Sigmoid colon (tissue), 7 donors: ENCODE results near the gene SYT15. TPM values are rescaled to one million over a fixed set of nuclear protein-coding genes. Genes with fewer than 3 reads are reported as not detected.

Experiments used
- DNase-seq: peaks from one replicate; pipeline ENCODE4 v3.0.0-alpha.2; 2019
- H3K27ac ChIP-seq, 4 donors: fragments of 200-600 bp; sonication (generic); one replicate each; pipeline ENCODE4 v1.5.1; 2016 to 2019; ENCODE audit warnings: mild to moderate bottlenecking in 1 of 4
- H3K27me3 ChIP-seq, 3 donors: fragments of 200-600 bp; sonication (generic); one replicate each; pipeline ENCODE4 v1.5.1; 2019; ENCODE audit warnings: mild to moderate bottlenecking in 1 of 3
- H3K36me3 ChIP-seq, 4 donors: fragments of 200-600 bp; sonication (generic); one replicate each; pipeline ENCODE4 v1.5.1; 2016 to 2019
- H3K4me1 ChIP-seq, 4 donors: fragments of 200-600 bp; sonication (generic); one replicate each; pipeline ENCODE4 v1.5.1; 2017 to 2019
- H3K4me3 ChIP-seq, 4 donors: fragments of 200-600 bp; sonication (generic); one replicate each; pipeline ENCODE4 v1.5.1; 2017 to 2019; ENCODE audit warnings: mild to moderate bottlenecking in 2 of 4, moderate library complexity in 1 of 4
- H3K9me3 ChIP-seq, 4 donors: fragments of 200-600 bp in 3 of 4; sonication (generic) in 3 of 4; one replicate each; pipeline versions ENCODE4 v1.5.1 to v1.6.1; 2013 to 2019
- EP300 ChIP-seq, 4 donors: sonication (generic); formaldehyde crosslinking; IDR thresholded peaks; one replicate each; pipeline ENCODE4 v1.6.1; 2017; ENCODE audit warnings: antibody characterized with exemption in 4 of 4
- POLR2A ChIP-seq, 2 donors: fragments of 450-650 bp; IDR thresholded peaks; one replicate each; pipeline ENCODE4 v1.6.1; 2016; ENCODE audit warnings: antibody characterized with exemption in 2 of 2, mild to moderate bottlenecking in 2 of 2, moderate library complexity in 2 of 2
- POLR2AphosphoS5 ChIP-seq, 4 donors: sonication (generic); formaldehyde crosslinking; IDR thresholded peaks; one replicate each; pipeline ENCODE4 v1.6.1; 2017; ENCODE audit warnings: antibody characterized with exemption in 4 of 4
- WGBS, 2 donors: extraction: QIAGEN DNeasy Blood & Tissue Kit; methylation state at CpG; one replicate each; pipeline ENCODE4 v1.1.7; 2013; 5-methylcytosine and 5-hydroxymethylcytosine counted together
- intact Hi-C: fragments of 100-400 bp; cut with DNase I; formaldehyde crosslinking; loops from one replicate; pipeline ENCODE4 v1.15.1; 2023
- polyA plus RNA-seq, 3 donors: library from polyadenylated mRNA; stranded (reverse); fragments of 200-250 nt; gene quantifications; one replicate each; pipeline ENCODE4 v1.2.3, GENCODE V29; 2013
- total RNA-seq, 4 donors: library from RNA; depleted of rRNA; stranded (reverse); fragments of >200 nt; gene quantifications; one replicate each; pipeline ENCODE4 v1.1.0, GENCODE V29; 2016
- TF ChIP-seq, protein P1 (sequence below), 4 experiments: fragments of 450-650 bp in 3 of 4; fragments of 200-600 bp in 1 of 4; IDR thresholded peaks; one replicate each; pipeline ENCODE4 v1.5.1; 2016 to 2019; ENCODE audit warnings: antibody characterized with exemption in 4 of 4, mild to moderate bottlenecking in 3 of 4, moderate library complexity in 2 of 4
- donor health status: healthy with polysubstance abuse.
- donor health status: Bipolar disorder and iron deficiency.
- donor health status: healthy.

Gene SYT15
- total and polyA plus RNA-seq, 7 donors: 0.81 to 1.7 (median 1.2) TPM

DNA sequence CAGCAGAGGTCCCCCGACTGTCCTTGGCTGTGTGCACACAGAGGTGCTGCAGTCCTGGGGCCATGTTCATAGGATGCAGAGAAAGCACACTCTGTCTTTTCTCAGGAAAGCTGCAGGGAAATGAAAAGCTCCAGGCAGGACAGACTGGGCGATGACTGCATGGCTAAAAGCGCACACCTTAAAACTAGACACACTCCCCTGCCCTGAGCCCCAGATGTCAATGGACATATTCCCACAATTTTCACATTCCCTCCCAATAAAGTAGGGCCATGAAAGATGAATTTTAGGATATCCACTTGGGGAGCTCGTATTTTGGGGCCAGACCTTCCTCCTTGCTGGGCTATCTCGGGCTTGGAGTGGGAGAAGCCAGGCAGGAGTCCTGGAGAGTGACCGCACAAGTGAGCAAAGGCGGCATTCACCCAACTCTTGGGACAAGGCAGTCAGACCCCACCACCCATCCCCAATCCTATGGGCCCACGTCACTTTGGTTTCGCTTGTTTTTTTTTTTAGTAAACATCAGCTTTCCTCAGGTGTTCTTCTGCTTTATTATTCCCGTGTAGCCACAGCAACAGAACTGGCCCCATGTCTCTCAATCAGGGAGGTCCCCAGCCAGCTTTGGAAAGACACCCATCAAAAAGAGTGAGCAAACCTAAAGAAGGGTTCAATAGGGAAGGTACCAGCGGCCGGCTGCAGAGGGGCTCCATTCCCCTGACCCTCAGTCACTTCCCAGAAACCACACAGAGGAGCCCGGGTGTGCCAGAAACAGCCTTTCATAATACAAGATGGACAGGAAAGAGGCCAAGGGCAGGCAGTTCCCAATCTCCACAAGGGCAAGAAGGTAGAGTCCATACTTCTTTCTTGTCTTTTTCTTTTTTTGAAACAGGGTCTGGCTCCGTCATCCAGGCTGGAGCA lies 35.2 kb upstream of the SYT15 start:
- H3K4me1 ChIP-seq: peaks cover 0 to 41% (median 38%) of the 10 kb centered on the region in 4 donors
- WGBS, 2 donors: 89 to 90% methylated on average over 14 of the region's 14 CpGs
- DNase-seq: peak; percentile 55

DNA sequence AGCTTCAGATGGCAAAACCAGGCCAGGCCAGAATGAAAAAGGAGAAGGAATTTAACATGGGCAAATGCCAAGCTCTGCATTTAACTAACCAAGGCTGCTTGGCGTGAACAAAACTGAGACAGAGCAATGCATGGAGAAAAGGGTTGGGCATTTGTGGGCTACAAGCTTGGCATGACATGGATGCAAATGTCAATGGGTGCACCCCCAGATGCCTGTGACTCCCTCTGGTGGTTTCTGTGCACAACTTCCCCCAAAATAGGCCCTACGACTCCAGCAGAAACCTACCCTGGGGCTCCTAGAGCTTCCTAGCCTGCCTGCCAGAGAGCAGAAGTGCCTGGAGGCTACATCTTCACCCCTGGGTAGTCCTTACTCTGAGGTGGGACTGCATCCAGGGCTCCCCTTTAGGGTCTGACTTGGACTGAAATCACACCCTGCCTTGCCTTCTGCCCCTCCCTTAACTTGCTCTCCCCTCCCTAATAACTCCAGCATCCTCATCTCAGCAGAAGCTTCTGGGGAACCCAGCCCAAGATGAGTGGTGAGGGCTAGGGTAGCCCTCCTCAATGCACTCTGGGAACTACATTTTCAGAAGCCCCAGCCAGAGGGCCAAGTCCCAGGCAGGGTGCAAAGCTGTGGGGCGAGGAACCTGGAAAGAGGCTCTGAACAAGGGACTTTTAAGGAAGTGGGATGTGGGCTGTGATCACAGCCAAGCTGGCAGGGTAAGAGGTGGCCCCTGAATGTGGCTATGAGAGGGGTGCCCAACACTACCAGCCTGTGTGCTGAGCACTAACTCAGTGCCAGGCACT lies 33.7 kb upstream of the SYT15 start:
- TF ChIP-seq, protein P1, sequence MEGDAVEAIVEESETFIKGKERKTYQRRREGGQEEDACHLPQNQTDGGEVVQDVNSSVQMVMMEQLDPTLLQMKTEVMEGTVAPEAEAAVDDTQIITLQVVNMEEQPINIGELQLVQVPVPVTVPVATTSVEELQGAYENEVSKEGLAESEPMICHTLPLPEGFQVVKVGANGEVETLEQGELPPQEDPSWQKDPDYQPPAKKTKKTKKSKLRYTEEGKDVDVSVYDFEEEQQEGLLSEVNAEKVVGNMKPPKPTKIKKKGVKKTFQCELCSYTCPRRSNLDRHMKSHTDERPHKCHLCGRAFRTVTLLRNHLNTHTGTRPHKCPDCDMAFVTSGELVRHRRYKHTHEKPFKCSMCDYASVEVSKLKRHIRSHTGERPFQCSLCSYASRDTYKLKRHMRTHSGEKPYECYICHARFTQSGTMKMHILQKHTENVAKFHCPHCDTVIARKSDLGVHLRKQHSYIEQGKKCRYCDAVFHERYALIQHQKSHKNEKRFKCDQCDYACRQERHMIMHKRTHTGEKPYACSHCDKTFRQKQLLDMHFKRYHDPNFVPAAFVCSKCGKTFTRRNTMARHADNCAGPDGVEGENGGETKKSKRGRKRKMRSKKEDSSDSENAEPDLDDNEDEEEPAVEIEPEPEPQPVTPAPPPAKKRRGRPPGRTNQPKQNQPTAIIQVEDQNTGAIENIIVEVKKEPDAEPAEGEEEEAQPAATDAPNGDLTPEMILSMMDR (IDR thresholded peaks at IDR 0.05): peak in 1 of 4 experiments; percentile 10
- TF ChIP-seq EP300 (IDR thresholded peaks at IDR 0.05): no peak
- H3K4me1 ChIP-seq: peaks cover 0 to 26% (median 24%) of the 10 kb centered on the region in 4 donors
- H3K27me3 ChIP-seq: no peaks in the 10 kb centered on the region
- no peak overlapping the region for H3K4me3 ChIP-seq
- H3K36me3 ChIP-seq: no peaks in the 10 kb centered on the region
- DNase-seq: peak; percentile 55
- H3K9me3 ChIP-seq: no peaks in the 10 kb centered on the region
- intact Hi-C loops: no loop called here
- peak overlapping the region in 2 of 4 donors; percentile 2 to 10 for H3K27ac ChIP-seq
- 65 to 70% methylated on average over 3 of the region's 3 CpGs for WGBS, 2 donors

More for the DNA sequence above, 35.2 kb upstream of the SYT15 start:
- Histone ChIP-seq H3K9me3 (no peaks in the 10 kb centered on the region), H3K4me3 (no peak overlapping the region), H3K36me3 (no peaks in the 10 kb centered on the region), H3K27ac (no peak overlapping the region), H3K27me3 (no peaks in the 10 kb centered on the region)
- TF ChIP-seq POLR2A (IDR thresholded peaks at IDR 0.05): no peak
- TF ChIP-seq EP300 (IDR thresholded peaks at IDR 0.05): no peak
- TF ChIP-seq, protein P1 (IDR thresholded peaks at IDR 0.05): no peak
- no peak for TF ChIP-seq POLR2AphosphoS5 (IDR thresholded peaks at IDR 0.05)
- intact Hi-C loops: no loop called here

DNA sequence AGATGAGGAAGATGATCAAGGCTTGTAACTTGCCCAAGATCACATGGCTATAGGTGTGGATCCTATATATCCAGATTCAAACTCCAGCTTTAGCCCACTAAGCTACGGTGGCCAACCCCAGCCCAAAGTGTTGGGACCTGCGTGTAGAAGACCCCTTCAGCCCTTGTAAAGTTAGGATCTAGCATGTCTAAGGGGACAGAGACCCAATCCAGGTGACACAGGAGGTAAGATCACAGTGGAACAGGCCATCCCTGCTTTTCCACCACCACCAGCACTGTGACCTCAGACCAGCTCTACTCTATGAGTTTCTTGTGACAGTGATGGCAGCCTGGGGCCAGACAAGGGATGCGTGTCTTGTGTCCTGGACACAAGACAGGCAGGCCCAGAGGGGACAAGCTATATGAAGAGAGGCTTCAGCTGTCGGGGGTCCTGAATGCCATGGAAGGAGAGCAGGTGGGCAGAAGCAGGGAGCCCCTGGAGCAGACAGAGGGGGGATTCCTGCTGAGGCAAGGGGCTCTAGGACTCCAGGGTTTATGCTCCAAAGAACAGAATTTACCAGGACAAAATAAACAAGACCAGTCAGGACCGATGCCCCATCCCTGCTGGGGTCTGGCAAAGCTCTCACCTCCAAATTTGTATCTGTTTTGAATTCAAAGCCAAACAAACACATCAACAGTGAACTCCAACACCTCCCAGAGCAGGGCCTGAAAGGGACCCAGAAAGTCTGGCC lies 32.9 kb upstream of the SYT15 start:
- Histone ChIP-seq H3K27ac (no peak overlapping the region), H3K36me3 (no peaks in the 10 kb centered on the region), H3K27me3 (no peaks in the 10 kb centered on the region), H3K9me3 (no peaks in the 10 kb centered on the region), H3K4me3 (no peak overlapping the region), H3K4me1 (peaks cover 0 to 18% (median 15%) of the 10 kb centered on the region in 4 donors)
- peak; percentile 63 for DNase-seq
- no peak for TF ChIP-seq POLR2A (IDR thresholded peaks at IDR 0.05)
- TF ChIP-seq, protein P1 (IDR thresholded peaks at IDR 0.05): no peak
- no peak for TF ChIP-seq EP300 (IDR thresholded peaks at IDR 0.05)
- TF ChIP-seq POLR2AphosphoS5 (IDR thresholded peaks at IDR 0.05): no peak
- intact Hi-C loops: no loop called here
- WGBS, 2 donors: 82 to 84% methylated on average over 5 of the region's 5 CpGs

GRCh38 chr10:46546591-46547540 lies 32.1 kb upstream of the SYT15 start:
- TF ChIP-seq, protein P1 (IDR thresholded peaks at IDR 0.05): no peak
- TF ChIP-seq EP300 (IDR thresholded peaks at IDR 0.05): no peak
- no peak for TF ChIP-seq POLR2AphosphoS5 (IDR thresholded peaks at IDR 0.05)
- no peak for TF ChIP-seq POLR2A (IDR thresholded peaks at IDR 0.05)
- Histone ChIP-seq H3K9me3 (no peaks in the 10 kb centered on the region), H3K27ac (no peak overlapping the region), H3K4me1 (peaks cover 0 to 12% (median 11%) of the 10 kb centered on the region in 4 donors), H3K36me3 (no peaks in the 10 kb centered on the region), H3K4me3 (no peak overlapping the region), H3K27me3 (no peaks in the 10 kb centered on the region)
- WGBS, 2 donors: 75 to 80% methylated on average over 11 of the region's 11 CpGs
- DNase-seq: peak; percentile 62
- intact Hi-C loops: no loop called here
